ENCODE results near the gene TRPM4. TPM values are rescaled to one million over a fixed set of nuclear protein-coding genes. Genes with fewer than 3 reads are reported as not detected.

Gene TRPM4
- total and polyA plus RNA-seq, 2 of the 8 experiments (the other 6 are each of a cell fraction or from before 2014, with no cell fraction given) = 11.3 to 13.3 TPM

DNA sequence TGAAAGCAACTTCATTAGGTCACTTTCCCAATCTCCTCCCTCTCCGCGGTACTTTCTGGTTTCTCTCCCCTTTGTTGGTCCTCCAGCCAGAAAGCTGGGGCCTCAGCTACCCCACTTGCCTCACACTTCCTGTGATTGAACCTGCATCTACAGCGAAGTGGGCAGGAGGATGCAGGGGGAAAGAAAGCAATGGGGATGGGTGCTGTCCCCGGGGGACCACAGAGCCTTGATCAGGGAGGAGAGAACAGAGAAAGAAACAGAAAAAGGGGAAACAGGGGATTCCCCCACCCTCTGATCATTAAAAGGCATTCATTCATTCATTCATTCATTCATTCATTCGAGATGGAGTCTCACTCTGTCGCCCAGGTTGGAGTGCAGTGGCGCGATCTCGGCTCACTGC, 74.2 kb downstream of the TRPM4 start:
- no peaks in the 10 kb centered on the region for H3K23me2 ChIP-seq (ENCODE audit: low read depth, low read length)
- WGBS, 2 experiments (ENCODE audit: extremely low coverage in 1 of 2, insufficient coverage in 1 of 2, insufficient read length in 1 of 2, insufficient replicate concordance in 2 of 2, low coverage in 1 of 2, low lambda C conversion rate in 2 of 2, missing lambda C conversion rate in 1 of 2) = 82% methylated on average over 9 of the region's 9 CpGs; no CpG with 5 or more reads in 1 of the 2 experiments
- H2BK15ac ChIP-seq (ENCODE audit: low read length) = no peak overlapping the region
- no peaks in the 10 kb centered on the region for H3K27me3 ChIP-seq (replicated peaks in 1 of 4; ENCODE audit: control insufficient read depth in 3 of 4, extremely low read depth in 1 of 4, insufficient read depth in 3 of 4, low read length in 3 of 4)
- no peak overlapping the region for H4K5ac ChIP-seq (ENCODE audit: insufficient read length, low read depth, low read length)
- ChIA-PET POLR2A (ENCODE audit: partially characterized antibody) (no interaction called here), CTCF (ENCODE audit: partially characterized antibody) (interaction anchor here (1.3 kb wide), 1 partner anchor 70 kb away, joined by 4 read pairs; no protein-coding TSS in a partner anchor)
- H3K4me1 ChIP-seq (replicated peaks in 1 of 4; ENCODE audit: control insufficient read depth in 3 of 4, insufficient read depth in 4 of 4, low read length in 3 of 4) = no peaks in the 10 kb centered on the region
- no peak overlapping the region for H4K8ac ChIP-seq (ENCODE audit: extremely low read depth, insufficient read depth, low read length)
- no peak overlapping the region for H3K27ac ChIP-seq (ENCODE audit: low read depth, low read length)
- no peak overlapping the region for H2BK12ac ChIP-seq (ENCODE audit: low read depth, low read length)
- DNase-seq (ENCODE audit: low read depth in 1 of 2, low spot score in 2 of 2) (no peak), FAIRE-seq (no peak)
- no peaks in the 10 kb centered on the region for H4K20me1 ChIP-seq (replicated peaks in 1 of 2; ENCODE audit: control insufficient read depth in 1 of 2, insufficient read depth in 2 of 2, low read length in 2 of 2)
- no peak overlapping the region for H2AFZ ChIP-seq (ENCODE audit: low read length)
- H2BK5ac ChIP-seq (ENCODE audit: low read depth, low read length) = no peak overlapping the region
- H3K56ac ChIP-seq (replicated peaks; ENCODE audit: insufficient read length, low read depth, low read length) = no peak overlapping the region
- no peaks in the 10 kb centered on the region for H3K9me3 ChIP-seq (ENCODE audit: insufficient read depth in 2 of 2, low read depth in 1 of 2, low read length in 1 of 2)
- no peak overlapping the region for H3K4me2 ChIP-seq (ENCODE audit: insufficient read depth in 1 of 2, low read depth in 2 of 2, low read length in 2 of 2)
- H2BK20ac ChIP-seq (ENCODE audit: low read length) = no peak overlapping the region; the same call in 1 of the 2 replicates
- H4K91ac ChIP-seq (replicated peaks; ENCODE audit: insufficient read length, low read length) = no peak overlapping the region
- no peaks in the 10 kb centered on the region for H3K79me1 ChIP-seq (ENCODE audit: low read depth, low read length)
- H3K4ac ChIP-seq (replicated peaks; ENCODE audit: insufficient read length, low read depth, low read length) = no peak overlapping the region
- no peak overlapping the region for H3K18ac ChIP-seq (ENCODE audit: extremely low read depth, low read length)
- H3K23ac ChIP-seq (ENCODE audit: insufficient read length) = no peak overlapping the region
- no peak overlapping the region for H3K14ac ChIP-seq (ENCODE audit: insufficient read length)
- no peaks in the 10 kb centered on the region for H3K79me2 ChIP-seq (ENCODE audit: control insufficient read depth in 1 of 2, insufficient read depth in 2 of 2, low read length in 2 of 2)
- H2AK5ac ChIP-seq (ENCODE audit: low read depth, low read length) = no peak overlapping the region
- H3K36me3 ChIP-seq (ENCODE audit: control insufficient read depth in 2 of 4, insufficient read depth in 4 of 4, low read length in 3 of 4) = no peaks in the 10 kb centered on the region
- H3K9ac ChIP-seq (replicated peaks in 1 of 4; ENCODE audit: extremely low read depth in 1 of 4, low read depth in 3 of 4, low read length in 3 of 4) = no peak overlapping the region
- H2BK120ac ChIP-seq (replicated peaks; ENCODE audit: low read depth, low read length) = no peak overlapping the region
- H3K4me3 ChIP-seq (ENCODE audit: extremely low read depth in 1 of 4, insufficient read depth in 2 of 4, low read depth in 3 of 4, low read length in 4 of 4) = no peak overlapping the region
- TF ChIP-seq CEBPB (IDR thresholded peaks at IDR 0.05; ENCODE audit: low read depth, low read length) (no peak), NANOG (IDR thresholded peaks at IDR 0.05; ENCODE audit: insufficient read depth, low read depth, low read length, poor library complexity, severe bottlenecking) (no peak), SP1 (IDR thresholded peaks at IDR 0.05; ENCODE audit: low read depth, low read length) (no peak), HDAC2 (IDR thresholded peaks at IDR 0.05; ENCODE audit: borderline replicate concordance in 1 of 2, low read depth in 2 of 2, low read length in 2 of 2) (no peak), KDM5A (IDR thresholded peaks at IDR 0.05; ENCODE audit: low read length) (no peak), POU5F1 (IDR thresholded peaks at IDR 0.05; ENCODE audit: low read depth, low read length) (no peak), BACH1 (IDR thresholded peaks at IDR 0.05; ENCODE audit: low read length) (no peak), SIX5 (IDR thresholded peaks at IDR 0.05; ENCODE audit: low read depth, low read length) (no peak), TBP (IDR thresholded peaks at IDR 0.05; ENCODE audit: low read depth, low read length) (no peak), GTF2F1 (IDR thresholded peaks at IDR 0.05; ENCODE audit: borderline replicate concordance, low read depth, low read length) (no peak), TEAD4 (IDR thresholded peaks at IDR 0.05; ENCODE audit: low read depth, low read length) (no peak), SUZ12 (IDR thresholded peaks at IDR 0.05; ENCODE audit: low read length) (no peak), SP4 (IDR thresholded peaks at IDR 0.05; ENCODE audit: low read length) (no peak)
- TF ChIP-seq, protein P1, sequence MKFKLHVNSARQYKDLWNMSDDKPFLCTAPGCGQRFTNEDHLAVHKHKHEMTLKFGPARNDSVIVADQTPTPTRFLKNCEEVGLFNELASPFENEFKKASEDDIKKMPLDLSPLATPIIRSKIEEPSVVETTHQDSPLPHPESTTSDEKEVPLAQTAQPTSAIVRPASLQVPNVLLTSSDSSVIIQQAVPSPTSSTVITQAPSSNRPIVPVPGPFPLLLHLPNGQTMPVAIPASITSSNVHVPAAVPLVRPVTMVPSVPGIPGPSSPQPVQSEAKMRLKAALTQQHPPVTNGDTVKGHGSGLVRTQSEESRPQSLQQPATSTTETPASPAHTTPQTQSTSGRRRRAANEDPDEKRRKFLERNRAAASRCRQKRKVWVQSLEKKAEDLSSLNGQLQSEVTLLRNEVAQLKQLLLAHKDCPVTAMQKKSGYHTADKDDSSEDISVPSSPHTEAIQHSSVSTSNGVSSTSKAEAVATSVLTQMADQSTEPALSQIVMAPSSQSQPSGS (IDR thresholded peaks at IDR 0.05; ENCODE audit: low read length) = no peak
